ENCODE measurements around the gene MAP7.

Gene MAP7

DNA sequence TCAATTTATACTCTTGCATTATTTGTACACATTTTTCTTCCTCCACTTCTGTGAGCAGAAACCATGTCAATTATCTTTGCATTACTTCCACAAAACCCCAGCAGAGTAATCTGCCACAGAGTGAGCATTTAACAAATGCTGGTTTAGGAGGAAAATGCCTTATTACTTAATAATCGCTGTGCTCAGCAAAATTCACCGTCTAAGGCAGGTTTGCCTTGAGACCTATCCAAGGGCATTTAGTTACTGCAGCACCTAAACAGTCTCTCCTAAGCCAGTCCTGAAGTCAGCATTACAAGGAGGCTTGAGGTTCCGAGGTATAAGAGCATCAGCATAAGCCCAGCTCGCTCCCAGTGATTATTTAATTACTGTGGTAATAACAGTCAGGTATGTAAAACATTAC lies 28.3 kb downstream of the MAP7 start:
- Histone ChIP-seq H3K27me3 (ENCODE audit: control insufficient read depth, insufficient read depth, low read length) (no peaks in the 10 kb centered on the region), H3K9me3 (ENCODE audit: control insufficient read depth, insufficient read depth, low read length) (no peaks in the 10 kb centered on the region), H3K4me3 (ENCODE audit: low read depth, low read length) (no peak overlapping the region), H3K9ac (ENCODE audit: low read depth, low read length) (no peak overlapping the region), H3K36me3 (ENCODE audit: control insufficient read depth, insufficient read depth, low read length) (no peaks in the 10 kb centered on the region), H3K4me1 (ENCODE audit: control insufficient read depth, insufficient read depth, low read length) (peaks cover 47% of the 10 kb centered on the region), H3K27ac (ENCODE audit: low read depth, low read length) (no peak overlapping the region)

DNA sequence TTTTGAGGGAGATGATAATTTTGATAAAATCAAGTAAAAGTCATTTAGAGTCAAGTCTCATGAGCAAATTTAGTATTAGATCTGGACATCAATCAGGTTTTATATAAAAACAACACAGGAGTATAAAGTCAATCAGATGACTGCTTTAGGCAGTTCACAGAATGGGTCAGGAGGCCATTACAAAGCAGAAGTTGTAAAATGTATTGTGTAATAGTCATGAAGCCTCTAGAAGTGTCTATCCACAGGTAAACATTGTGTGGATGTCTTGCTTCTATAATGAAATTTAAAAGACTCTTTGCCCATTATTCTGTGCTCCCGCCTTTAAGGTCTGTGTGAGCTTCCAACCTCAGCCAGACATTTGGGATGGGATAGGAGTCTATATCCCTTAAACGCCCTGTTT lies 28.8 kb downstream of the MAP7 start:
- H3K9ac ChIP-seq (ENCODE audit: low read depth, low read length): no peak overlapping the region
- no peaks in the 10 kb centered on the region for H3K27me3 ChIP-seq (ENCODE audit: control insufficient read depth, insufficient read depth, low read length)
- H3K27ac ChIP-seq (ENCODE audit: low read depth, low read length): no peak overlapping the region
- H3K9me3 ChIP-seq (ENCODE audit: control insufficient read depth, insufficient read depth, low read length): no peaks in the 10 kb centered on the region
- H3K4me1 ChIP-seq (ENCODE audit: control insufficient read depth, insufficient read depth, low read length): peaks cover 42% of the 10 kb centered on the region
- H3K4me3 ChIP-seq (ENCODE audit: low read depth, low read length): no peak overlapping the region
- no peaks in the 10 kb centered on the region for H3K36me3 ChIP-seq (ENCODE audit: control insufficient read depth, insufficient read depth, low read length)

DNA sequence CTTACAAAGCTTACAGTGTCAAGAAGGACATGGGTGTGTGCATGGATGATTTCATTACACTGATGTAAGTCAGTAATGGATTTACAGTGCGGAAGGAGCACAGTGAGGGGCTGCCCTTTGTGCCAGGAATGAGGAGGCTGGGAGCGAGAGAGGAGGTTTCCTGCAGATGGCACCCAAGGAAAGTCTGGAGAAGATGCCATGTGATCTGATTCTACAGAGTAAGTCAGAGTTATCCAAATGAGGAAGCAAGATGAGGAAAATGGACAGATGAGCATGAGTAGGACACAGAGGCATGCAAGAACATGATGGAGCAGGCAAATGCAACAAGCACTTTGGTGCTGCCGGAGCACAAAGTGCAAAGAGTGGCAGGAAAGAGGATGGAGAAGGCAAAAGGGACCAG lies 29.7 kb downstream of the MAP7 start:
- no peak overlapping the region for H3K9ac ChIP-seq (ENCODE audit: low read depth, low read length)
- peaks cover 33% of the 10 kb centered on the region for H3K4me1 ChIP-seq (ENCODE audit: control insufficient read depth, insufficient read depth, low read length)
- H3K27me3 ChIP-seq (ENCODE audit: control insufficient read depth, insufficient read depth, low read length): no peaks in the 10 kb centered on the region
- no peaks in the 10 kb centered on the region for H3K9me3 ChIP-seq (ENCODE audit: control insufficient read depth, insufficient read depth, low read length)
- no peaks in the 10 kb centered on the region for H3K36me3 ChIP-seq (ENCODE audit: control insufficient read depth, insufficient read depth, low read length)
- H3K4me3 ChIP-seq (ENCODE audit: low read depth, low read length): no peak overlapping the region
- H3K27ac ChIP-seq (ENCODE audit: low read depth, low read length): no peak overlapping the region

DNA sequence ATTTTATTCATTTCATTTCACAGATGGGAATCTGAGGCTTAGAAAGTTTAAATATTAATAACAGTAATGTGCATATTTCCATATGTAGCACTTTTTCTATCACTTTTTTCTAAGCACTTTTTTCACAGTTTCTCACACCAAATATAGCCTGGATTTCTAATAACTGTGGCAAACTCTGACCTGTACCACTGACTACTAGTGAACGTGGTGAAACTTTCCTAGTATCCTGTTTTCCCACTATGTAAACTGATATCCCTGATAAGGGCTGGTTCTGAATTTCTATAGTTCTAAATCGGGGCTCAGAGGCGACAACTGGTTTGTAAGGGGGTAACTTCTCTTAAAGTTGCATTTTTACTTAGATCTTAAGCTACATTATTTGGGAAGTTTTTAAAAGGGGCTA lies 32.6 kb downstream of the MAP7 start:
- H3K9ac ChIP-seq (ENCODE audit: low read depth, low read length): no peak overlapping the region
- H3K4me1 ChIP-seq (ENCODE audit: control insufficient read depth, insufficient read depth, low read length): peaks cover 21% of the 10 kb centered on the region
- no peak overlapping the region for H3K4me3 ChIP-seq (ENCODE audit: low read depth, low read length)
- H3K9me3 ChIP-seq (ENCODE audit: control insufficient read depth, insufficient read depth, low read length): no peaks in the 10 kb centered on the region
- H3K36me3 ChIP-seq (ENCODE audit: control insufficient read depth, insufficient read depth, low read length): 0 out of 2 replicates have a peak, but pooled peaks cover 5% of the 10 kb centered on the region
- H3K27me3 ChIP-seq (ENCODE audit: control insufficient read depth, insufficient read depth, low read length): no peaks in the 10 kb centered on the region
- H3K27ac ChIP-seq (ENCODE audit: low read depth, low read length): no peak overlapping the region

DNA sequence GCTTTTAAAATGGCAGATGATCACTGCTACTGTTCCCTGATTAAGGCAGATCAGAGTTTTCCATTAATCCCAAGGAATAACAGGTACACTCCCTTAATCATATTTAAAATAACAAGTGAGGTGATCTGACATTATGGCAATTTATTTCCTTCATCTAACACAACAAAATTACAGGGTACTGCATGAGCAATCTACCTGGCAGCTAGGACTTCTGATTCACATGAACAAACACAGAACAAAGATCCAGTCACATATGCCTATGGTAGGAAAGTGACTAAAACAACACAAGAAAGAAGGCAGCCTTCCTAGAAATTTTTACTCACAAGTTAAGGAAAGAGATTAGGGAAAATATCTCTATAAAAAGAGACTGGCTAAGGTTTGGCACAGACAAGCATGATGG lies 33.2 kb downstream of the MAP7 start:
- Histone ChIP-seq H3K4me1 (ENCODE audit: control insufficient read depth, insufficient read depth, low read length) (peaks cover 21% of the 10 kb centered on the region), H3K27ac (ENCODE audit: low read depth, low read length) (no peak overlapping the region), H3K4me3 (ENCODE audit: low read depth, low read length) (no peak overlapping the region), H3K9me3 (ENCODE audit: control insufficient read depth, insufficient read depth, low read length) (no peaks in the 10 kb centered on the region), H3K27me3 (ENCODE audit: control insufficient read depth, insufficient read depth, low read length) (no peaks in the 10 kb centered on the region), H3K36me3 (ENCODE audit: control insufficient read depth, insufficient read depth, low read length) (0 out of 2 replicates have a peak, but pooled peaks cover 5% of the 10 kb centered on the region), H3K9ac (ENCODE audit: low read depth, low read length) (no peak overlapping the region)

DNA sequence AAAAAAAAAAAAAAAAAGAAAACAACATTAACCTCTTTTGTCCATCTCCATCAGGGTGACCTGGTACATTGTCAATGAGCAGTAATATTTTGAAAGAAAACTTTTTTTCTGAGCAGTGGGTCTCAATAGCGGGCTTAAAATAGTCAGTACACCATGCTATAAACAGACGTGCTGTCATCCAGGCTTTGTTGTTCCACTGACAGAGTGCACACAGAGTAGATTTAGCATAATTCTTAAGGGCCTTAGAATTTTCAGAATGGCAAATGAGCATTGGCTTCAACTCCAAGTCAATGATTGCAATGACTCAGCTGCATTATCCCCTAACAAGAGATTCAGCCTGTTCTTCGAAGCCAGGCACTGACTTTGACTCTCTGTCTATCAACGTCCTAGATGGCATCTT lies 35.6 kb downstream of the MAP7 start:
- Histone ChIP-seq H3K4me3 (ENCODE audit: low read depth, low read length) (no peak overlapping the region), H3K27ac (ENCODE audit: low read depth, low read length) (no peak overlapping the region), H3K9me3 (ENCODE audit: control insufficient read depth, insufficient read depth, low read length) (no peaks in the 10 kb centered on the region), H3K36me3 (ENCODE audit: control insufficient read depth, insufficient read depth, low read length) (peaks cover 10% of the 10 kb centered on the region; the same call in 1 of the 2 replicates), H3K4me1 (ENCODE audit: control insufficient read depth, insufficient read depth, low read length) (peaks cover 10% of the 10 kb centered on the region), H3K9ac (ENCODE audit: low read depth, low read length) (no peak overlapping the region), H3K27me3 (ENCODE audit: control insufficient read depth, insufficient read depth, low read length) (no peaks in the 10 kb centered on the region)

DNA sequence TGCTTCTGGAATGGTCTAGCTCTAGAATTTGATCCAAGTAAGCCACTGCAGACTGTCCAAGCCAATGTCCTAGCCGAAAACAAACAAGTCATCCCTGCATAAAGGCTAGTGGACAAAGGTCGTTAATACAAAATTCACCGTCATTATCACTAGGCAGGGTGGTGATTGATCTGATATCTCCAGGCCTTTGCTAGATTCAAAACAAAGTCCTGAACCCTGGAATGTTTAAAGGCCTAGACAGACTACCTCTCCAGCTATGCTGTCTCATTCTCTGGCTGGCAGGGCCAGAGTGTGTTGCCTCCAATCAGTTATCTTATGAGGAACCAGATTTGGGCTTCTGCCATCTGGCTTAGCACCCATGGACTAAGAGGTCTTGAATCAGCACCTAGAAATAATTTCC lies 38.3 kb downstream of the MAP7 start:
- Histone ChIP-seq H3K36me3 (ENCODE audit: control insufficient read depth, insufficient read depth, low read length) (peaks cover 10% of the 10 kb centered on the region; the same call in 1 of the 2 replicates), H3K27me3 (ENCODE audit: control insufficient read depth, insufficient read depth, low read length) (no peaks in the 10 kb centered on the region), H3K4me3 (ENCODE audit: low read depth, low read length) (no peak overlapping the region), H3K4me1 (ENCODE audit: control insufficient read depth, insufficient read depth, low read length) (peaks cover 8% of the 10 kb centered on the region), H3K27ac (ENCODE audit: low read depth, low read length) (no peak overlapping the region), H3K9me3 (ENCODE audit: control insufficient read depth, insufficient read depth, low read length) (no peaks in the 10 kb centered on the region), H3K9ac (ENCODE audit: low read depth, low read length) (no peak overlapping the region)

DNA sequence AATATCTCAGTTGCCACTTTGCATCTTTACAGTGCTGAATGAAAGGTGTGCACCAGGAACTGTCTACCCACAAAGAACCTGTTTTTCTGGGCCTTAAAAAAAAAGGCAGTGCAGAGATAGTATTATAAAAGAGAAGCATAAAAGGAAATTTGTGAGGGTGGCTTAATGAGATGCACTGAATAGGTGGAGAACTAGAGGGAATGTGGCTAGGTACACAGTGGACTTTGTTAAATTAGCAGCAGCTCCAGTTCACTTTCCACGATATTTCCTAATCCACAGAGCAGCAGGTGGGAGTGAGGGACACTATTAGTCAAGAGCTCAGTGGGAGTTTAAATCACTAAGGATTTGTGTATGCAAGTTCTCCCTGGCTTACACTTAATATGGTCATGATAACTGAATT lies 38.8 kb downstream of the MAP7 start:
- peaks cover 13% of the 10 kb centered on the region for H3K4me1 ChIP-seq (ENCODE audit: control insufficient read depth, insufficient read depth, low read length)
- no peaks in the 10 kb centered on the region for H3K9me3 ChIP-seq (ENCODE audit: control insufficient read depth, insufficient read depth, low read length)
- no peaks in the 10 kb centered on the region for H3K27me3 ChIP-seq (ENCODE audit: control insufficient read depth, insufficient read depth, low read length)
- H3K27ac ChIP-seq (ENCODE audit: low read depth, low read length): no peak overlapping the region
- H3K36me3 ChIP-seq (ENCODE audit: control insufficient read depth, insufficient read depth, low read length): peaks cover 10% of the 10 kb centered on the region; the same call in 1 of the 2 replicates
- no peak overlapping the region for H3K4me3 ChIP-seq (ENCODE audit: low read depth, low read length)
- no peak overlapping the region for H3K9ac ChIP-seq (ENCODE audit: low read depth, low read length)

DNA sequence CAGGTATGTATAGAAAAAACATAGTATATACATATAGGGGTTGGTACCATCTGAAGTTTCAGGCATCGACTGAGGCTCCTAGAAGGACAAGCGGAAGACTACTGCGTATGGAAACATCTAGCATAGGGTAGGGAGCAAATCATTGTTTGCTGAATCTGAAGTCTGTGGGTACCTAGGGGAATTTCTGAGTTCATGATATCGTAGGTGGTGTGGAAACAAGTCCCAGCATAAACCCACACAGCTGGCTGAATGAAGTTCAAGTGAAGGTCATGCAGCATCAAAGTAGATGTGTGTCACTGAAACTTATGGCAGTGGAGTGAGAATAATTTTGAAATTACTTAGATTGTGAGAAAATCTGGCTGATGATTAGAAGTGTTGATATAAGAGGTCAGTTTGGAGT lies 39.4 kb downstream of the MAP7 start:
- no peak overlapping the region for H3K9ac ChIP-seq (ENCODE audit: low read depth, low read length)
- no peak overlapping the region for H3K27ac ChIP-seq (ENCODE audit: low read depth, low read length)
- H3K4me3 ChIP-seq (ENCODE audit: low read depth, low read length): no peak overlapping the region
- H3K27me3 ChIP-seq (ENCODE audit: control insufficient read depth, insufficient read depth, low read length): no peaks in the 10 kb centered on the region
- H3K4me1 ChIP-seq (ENCODE audit: control insufficient read depth, insufficient read depth, low read length): peaks cover 19% of the 10 kb centered on the region
- H3K36me3 ChIP-seq (ENCODE audit: control insufficient read depth, insufficient read depth, low read length): peaks cover 10% of the 10 kb centered on the region; the same call in 1 of the 2 replicates
- no peaks in the 10 kb centered on the region for H3K9me3 ChIP-seq (ENCODE audit: control insufficient read depth, insufficient read depth, low read length)

DNA sequence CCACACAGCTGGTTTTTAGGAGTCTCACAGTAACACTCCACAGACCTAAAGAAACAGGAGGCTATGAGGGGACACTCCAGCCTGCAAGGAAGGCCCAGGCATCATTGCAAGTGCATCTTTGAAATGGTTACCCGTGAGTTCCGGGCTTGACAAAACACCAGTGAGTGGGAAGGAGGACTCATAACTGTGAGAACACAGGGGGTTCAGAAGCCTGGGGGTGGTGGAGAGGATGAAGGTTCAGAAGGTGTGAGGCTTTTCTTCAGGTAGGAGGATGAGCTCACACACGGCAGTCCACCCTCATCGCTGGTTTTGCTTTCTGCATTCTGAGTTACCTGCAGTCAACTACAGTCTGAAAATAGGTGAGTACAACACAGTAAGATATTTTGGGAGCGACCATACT lies 39.9 kb downstream of the MAP7 start:
- no peaks in the 10 kb centered on the region for H3K27me3 ChIP-seq (ENCODE audit: control insufficient read depth, insufficient read depth, low read length)
- no peaks in the 10 kb centered on the region for H3K9me3 ChIP-seq (ENCODE audit: control insufficient read depth, insufficient read depth, low read length)
- peaks cover 23% of the 10 kb centered on the region for H3K4me1 ChIP-seq (ENCODE audit: control insufficient read depth, insufficient read depth, low read length)
- H3K36me3 ChIP-seq (ENCODE audit: control insufficient read depth, insufficient read depth, low read length): peaks cover 10% of the 10 kb centered on the region; the same call in 1 of the 2 replicates
- H3K4me3 ChIP-seq (ENCODE audit: low read depth, low read length): no peak overlapping the region
- H3K9ac ChIP-seq (ENCODE audit: low read depth, low read length): no peak overlapping the region
- H3K27ac ChIP-seq (ENCODE audit: low read depth, low read length): no peak overlapping the region

DNA sequence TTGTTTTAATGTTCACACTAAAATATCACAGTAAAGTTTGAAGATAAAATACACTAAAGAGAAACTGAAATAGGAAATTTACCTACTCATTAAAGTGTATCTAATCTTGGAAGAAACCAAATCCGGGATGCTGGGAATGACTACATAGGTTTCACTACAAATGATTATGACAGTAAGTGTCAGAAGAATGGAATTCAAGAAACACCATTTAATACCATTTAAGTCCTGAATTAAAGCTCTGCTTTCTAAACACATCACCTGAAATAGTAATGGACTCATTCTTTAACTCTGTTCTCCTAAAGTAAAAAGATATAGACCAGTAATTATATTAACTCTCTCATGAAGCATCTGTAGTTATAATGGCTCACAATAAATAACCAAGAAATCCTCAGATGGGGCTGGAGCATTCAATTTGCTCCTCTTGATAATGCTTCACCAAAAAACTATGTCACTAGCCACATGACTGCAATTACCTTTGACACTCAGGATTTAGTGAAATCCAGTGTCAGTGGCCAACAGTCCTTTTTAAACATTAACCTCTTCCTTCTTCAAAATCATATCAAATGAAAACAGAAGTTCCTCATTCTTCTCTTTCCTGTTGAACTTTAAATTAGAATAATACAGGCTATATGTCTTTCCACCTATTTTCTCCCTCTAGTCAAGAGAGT lies 41.4 kb downstream of the MAP7 start:
- Histone ChIP-seq H3K36me3 (ENCODE audit: control insufficient read depth, insufficient read depth, low read length) (peaks cover 9% of the 10 kb centered on the region; the same call in 1 of the 2 replicates), H3K4me1 (ENCODE audit: control insufficient read depth, insufficient read depth, low read length) (peaks cover 29% of the 10 kb centered on the region), H3K27me3 (ENCODE audit: control insufficient read depth, insufficient read depth, low read length) (no peaks in the 10 kb centered on the region)

More for the DNA sequence above, 41.4 kb downstream of the MAP7 start:
- Histone ChIP-seq H3K9me3 (ENCODE audit: control insufficient read depth, insufficient read depth, low read length) (no peaks in the 10 kb centered on the region), H3K9ac (ENCODE audit: low read depth, low read length) (no peak overlapping the region), H3K27ac (ENCODE audit: low read depth, low read length) (no peak overlapping the region), H3K4me3 (ENCODE audit: low read depth, low read length) (no peak overlapping the region)
